Middle frontal gyrus (tissue), 1 donor: Measurements from ENCODE around the gene MLLT10.

Source experiments
- DNase-seq: peaks from one replicate; pipeline ENCODE4 v3.0.0-alpha.2; 2015; ENCODE audit warnings: low spot score; ENCODE audit errors: extremely low spot score

The MLLT10 gene

DNA sequence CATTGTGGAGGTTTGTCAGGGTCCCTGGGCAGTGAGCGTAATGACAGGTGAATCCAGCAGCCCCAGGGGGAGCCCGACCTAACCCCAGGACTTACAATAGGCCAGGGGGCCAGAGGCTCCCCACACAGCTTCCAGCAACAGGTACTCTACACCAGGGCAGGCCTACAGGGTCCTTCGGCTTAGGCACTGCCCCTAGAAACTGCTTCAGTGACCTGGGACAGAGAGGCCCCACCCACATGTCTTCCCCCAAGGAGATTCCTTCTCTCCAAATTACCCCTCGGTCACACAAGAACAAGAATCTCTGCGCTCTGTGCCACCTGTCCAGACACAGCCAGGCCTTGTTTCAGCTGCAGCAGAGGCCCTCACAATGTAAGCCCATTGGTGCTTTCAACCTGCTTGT is 32.9 kb upstream of the MLLT10 start:
- DNase-seq = no peak

DNA sequence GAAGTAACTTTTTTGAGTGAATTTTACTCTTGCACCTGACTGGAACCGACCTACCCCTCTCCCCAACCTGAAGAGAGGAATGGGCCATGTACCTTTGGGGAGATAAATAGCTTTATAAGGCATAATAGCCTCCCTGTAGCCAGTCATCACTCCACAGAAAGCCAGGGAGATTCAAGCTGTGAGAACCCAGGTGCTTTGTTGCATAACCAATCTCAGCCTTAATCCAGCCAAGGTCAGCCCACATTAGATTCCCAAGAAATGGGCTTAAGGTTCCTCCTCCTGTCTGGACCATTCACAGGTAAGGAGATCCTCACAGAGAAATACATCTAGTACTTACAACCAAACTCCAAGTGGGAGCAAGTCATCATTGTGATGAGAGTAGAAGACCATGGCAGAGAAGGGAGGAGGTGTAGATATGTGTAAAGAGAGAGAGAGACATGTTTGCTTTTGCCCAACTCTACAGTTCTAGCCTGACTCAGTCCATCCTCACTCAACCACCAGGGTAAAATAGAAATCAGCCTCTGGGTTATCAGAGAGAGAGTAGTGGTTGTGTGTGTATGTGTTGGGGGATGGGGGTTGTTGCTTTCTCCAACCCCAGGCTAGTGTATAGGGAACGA is 32.2 kb upstream of the MLLT10 start:
- no peak for DNase-seq

DNA sequence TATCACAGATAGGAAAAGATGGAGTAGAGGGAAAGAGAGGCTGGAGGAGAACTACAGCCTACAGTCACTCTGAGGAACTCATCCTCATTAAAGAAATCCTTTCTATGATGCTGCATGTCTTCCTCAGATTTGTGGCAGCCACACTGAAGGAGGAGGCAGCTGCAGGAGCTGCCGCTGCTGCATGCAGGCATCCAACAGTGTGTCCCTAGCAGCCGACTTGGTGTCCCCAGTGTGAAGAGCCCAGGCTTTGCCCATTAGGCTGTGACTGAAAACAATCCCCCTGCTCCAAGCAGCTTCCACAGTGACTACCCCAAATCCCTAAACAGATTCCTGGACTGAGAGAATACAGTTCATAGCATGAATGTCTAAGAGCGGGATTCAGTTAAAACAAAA is 31.7 kb upstream of the MLLT10 start:
- no peak for DNase-seq

DNA sequence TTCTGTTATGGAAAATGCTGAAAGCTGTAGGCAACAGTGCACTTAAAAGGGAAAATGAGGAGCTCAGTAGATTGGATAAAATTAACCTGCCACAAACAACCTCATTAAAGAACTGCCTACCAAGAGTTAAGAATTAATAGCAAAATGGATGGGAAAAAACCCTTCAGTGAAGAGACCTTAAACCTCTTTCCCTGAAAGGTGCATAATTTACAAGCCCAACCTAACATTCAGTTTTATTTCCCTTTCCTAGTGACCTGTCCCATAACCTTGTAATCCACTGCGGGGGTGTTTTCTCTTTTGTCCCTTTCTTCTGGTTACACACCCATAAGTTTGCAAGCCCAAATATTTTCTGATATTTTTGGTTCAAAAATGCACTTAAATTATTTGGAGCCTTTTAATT is 30.5 kb upstream of the MLLT10 start:
- DNase-seq = no peak

DNA sequence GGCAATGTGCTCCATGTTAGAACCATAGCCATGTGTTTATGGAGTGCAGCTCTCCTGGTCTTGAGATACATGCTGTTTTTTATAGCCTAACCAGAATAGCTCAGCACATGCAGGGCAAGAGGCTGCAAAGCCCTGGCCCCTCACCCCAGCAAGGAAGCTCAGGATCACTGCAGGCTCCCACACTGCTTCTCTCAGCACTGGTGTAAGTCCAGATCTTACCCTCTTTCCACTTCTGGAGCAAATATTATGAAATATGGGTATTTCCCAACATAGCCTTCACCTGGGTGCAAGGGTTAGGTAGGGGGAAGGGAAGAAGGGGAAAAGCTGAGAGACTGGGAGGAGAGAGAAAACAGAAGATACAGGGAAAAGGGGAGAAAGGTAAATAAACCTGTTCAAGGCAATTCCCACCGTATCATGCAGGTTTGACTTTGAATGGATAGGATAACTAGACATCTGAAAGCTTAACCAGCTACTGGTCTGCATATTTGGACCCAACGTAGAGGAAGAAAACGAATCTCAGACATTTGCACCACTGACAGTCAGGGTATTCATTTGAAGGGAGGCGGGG is 28.2 kb upstream of the MLLT10 start:
- DNase-seq = no peak

DNA sequence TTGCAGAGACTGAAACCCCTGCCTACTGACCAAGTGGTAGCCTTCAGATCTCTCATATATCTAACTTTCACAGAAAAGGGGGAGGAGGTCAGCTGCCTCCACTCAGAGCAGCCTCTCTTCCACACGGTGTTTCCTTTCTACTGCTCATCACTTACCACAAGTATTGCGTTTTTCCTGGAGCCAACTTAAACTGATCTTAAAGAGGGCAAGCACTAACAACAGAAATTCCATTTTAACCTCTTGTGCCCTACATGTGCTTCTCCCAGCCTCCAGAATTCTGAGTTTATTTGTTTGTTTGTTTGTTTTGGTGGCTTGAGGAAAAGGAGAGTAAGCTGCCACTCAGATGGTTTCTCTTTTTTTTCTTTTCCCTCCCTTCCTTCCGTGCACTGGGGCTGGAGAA is 27.7 kb upstream of the MLLT10 start:
- DNase-seq = no peak

DNA sequence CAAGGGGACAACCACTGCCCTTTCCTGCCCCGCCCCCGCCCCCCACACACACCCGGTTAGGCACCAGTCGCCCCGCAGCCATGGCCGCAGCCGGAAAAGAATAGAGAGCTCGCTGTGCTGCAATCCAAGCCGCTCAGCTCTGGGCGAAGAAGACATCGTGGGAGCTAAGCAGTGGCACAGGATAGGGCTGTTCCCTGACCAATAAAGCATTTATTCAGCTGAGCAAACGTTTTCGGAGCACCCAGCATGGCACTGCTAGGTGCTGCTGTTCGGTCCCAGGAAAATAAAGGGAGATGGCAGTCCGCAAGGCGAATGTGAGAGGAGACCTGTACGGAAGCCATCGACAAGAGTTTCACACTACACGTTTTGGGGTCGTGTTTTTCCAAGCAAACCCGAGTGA is 26.9 kb upstream of the MLLT10 start:
- no peak for DNase-seq

DNA sequence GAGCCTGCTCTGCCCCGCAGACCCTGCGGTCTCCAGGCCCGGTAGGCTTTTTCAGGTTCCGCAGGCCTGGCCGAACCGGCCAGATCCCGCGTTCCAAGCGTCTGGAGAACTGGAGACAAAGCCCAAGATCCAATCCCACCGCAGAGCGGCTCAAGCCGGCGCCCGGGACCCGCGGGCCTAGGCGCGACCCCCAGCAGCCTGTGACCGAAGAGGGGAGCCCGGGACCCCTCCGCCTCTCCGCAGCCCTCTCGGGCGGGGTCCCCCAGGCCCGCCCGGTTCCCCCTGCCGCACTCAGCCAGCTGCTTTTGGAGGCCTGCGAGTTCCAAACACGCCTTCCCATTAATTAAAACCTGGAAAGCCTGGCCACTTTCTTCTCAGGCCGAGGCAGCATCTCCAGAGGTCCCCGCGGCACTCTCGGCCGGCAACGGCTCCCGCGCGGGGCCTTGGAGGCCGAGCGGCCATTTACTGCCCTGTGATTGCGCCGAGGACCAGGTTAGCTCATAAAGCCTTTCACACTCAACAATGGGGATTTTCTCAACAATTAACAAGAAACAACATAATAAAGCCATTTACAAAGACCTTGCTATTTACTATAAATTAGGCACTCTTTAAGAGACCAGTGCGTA is 25.2 kb upstream of the MLLT10 start:
- no peak for DNase-seq

DNA sequence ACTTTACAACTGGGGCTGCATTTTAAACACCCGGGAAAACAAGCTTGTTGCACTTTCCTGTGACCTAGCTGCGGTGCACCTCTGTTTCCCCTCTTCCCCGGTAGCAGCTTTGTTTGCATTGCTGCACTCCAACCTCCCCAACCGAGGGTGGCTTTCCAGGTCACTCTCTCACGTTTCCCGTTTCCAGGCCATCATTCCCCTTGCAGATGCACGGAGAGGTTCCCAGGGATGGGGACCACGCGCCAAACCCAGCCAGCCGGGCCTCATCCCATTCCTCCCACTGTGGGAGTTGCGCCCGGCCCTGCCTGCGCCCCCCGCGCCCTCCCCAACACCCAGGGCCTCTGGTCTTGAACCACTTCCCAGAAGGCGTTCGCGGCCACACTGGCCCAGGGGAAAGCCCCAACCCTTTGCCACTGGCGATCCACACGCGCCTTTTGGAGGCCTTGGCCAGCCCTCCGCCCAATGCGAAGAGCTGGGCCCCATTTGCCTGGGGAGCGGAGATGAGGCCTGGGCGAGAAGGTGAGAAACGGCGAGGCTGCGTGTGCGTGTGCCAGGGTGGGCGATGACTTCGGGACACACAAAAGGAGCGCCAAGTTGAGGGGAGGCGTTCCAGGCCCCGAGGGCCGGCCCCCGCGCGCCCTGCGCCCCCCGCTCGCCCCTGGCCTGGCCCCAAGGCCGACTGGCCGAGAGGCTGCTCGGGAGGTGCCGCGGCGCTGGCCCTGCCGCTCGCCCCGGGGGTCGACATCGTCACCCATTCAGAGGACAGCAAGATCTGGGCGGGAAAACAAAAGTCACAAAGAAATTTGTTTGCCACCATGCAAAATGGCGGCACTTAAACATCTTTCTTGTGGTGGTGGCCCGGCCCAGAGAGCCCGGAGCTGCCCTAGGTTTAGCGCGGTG is 24.4 kb upstream of the MLLT10 start:
- no peak for DNase-seq

DNA sequence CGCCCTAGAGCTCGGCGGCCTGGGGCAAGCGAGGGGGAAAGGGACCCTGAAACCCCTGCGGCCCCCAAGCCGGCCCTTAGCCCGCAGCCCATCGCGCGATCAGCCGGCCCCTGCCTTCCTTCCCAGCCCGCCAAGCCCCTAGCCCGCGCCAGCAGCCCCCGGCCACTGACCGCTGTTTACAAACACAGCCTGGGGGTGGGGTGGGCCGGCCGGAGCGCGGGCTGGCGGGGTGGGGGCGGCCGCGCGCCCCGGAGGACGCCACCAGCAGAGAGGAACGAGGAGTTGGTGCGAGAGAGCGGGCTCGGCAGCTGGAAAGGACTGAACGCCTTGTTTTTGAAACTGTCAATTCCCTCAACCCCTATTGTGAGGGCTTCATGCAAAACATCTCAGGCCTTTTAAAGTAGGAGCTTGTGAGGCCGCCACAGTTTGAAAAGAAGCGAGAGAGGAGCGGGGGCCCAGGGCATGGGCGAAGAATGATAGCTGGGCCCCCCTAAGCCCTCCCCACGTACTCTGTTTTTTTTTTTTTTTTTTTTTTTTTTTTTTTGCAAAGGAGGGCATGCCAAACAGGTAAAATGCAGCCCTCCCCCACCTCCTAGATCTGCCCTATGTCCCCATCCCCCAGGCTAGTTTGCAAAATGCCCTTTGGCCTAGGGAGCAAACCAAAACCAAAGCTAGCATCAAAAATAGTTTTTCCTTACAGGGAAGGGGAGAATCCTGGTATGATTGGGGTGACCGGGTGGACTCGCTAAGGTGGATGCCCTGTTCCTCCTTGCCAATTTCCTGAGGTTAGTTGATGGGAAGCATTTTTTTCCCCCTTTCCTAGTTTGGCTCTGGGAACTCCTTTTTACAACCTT is 23.6 kb upstream of the MLLT10 start:
- no peak for DNase-seq

DNA sequence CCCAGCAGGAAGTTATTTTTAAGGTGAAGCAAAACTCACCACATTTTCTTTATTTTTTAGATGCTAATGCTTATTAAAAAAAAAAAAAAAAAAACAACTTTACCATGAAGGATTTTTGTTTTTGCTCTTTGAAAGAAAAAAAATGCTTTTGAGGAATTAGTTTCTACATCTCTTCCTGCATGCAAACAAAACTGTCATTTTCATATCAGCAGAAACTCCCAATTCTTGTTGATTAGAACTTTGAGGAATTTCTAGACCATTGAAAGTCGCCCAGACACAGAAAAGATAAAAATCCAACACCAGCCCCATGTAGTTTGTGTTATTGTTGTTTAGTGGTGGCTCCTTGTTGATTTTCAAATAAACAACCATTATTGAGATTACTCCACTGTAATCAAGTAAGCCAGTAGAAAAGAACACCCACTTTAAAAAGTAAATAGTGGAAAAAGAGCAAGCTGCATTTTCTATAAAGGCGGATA is 22.9 kb upstream of the MLLT10 start:
- DNase-seq = no peak

DNA sequence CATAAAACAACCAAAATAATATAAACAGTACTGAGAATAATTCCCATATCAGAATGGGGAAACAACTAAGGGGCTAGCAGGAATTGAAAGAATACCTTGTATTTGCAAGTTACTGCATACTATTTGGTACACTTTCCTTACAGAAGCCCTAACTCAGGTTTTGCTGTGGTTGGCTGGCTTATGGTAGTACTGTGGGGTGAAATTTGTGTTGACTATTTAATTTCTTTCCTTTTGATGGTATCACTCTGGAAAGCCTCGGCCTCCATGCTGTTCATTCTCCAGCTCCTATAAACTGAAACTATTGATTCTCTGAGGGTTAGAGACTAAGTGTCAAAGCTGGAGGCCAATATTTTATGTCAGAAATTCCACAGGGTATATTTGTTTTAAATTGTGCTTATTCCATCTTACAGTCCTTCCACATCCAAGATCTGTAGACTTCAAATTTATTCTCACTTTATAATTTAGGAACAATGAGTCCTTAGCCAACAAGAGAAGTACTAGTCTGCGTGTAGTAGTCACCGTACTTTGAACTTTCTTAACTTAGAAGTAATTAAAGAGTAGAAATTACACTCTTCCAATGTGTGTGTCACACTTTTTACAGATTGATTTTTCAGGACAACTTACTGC is 22.0 kb upstream of the MLLT10 start:
- no peak for DNase-seq

DNA sequence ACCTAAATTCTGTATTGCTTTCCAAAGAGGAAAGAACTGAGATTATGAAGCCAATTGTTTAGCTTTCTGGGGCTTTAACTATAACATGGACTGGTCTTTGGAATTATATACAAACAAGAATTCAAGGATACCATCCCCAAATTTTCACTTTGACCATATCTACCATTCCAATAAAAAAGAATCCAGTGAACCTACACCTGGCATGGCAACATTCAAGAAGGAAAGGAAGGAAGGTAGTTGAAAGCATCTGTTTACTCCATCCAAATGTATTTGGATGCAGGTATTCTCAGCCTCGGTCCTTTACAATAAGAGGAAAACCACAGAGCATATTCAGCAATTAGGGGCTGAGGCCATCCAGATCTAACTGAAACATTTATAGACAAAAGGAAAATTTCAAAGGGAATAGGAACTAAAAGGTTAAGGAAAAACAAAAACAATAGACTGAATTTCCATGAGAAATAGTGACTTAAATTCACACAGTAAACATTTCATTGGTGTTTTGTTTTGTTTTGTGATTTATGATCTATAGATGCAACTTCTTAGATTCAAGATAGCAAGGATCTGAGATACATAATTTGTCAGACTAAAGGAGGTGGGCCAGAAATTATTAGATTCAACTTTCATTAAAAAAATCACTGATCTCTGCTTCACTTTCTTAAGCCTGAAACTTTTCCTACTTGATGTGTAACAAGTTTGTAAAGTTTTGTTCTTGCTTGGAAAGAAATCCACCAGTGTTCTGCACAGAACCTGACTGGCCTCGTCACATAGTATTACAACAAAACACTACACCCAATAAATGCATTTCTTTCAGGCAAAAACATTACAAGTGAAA is 21.2 kb upstream of the MLLT10 start:
- DNase-seq = no peak

DNA sequence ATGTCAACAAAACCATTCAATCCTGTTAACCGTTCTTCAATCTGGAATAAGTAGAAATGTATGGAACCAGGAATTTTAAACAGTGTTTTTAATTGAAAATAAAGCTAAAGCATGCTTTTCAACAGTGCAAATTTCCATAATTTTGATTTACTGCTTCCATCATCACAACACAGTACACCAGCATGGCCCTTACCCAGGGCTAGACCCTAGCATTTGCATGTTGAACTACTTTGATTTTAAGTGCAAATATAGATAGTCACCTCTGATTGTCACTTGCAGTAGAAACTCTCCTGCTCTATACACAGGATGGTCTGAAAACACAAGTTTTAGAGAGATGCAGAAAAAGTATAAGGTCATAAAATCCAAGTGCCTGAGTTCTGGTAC is 20.6 kb upstream of the MLLT10 start:
- DNase-seq = no peak

DNA sequence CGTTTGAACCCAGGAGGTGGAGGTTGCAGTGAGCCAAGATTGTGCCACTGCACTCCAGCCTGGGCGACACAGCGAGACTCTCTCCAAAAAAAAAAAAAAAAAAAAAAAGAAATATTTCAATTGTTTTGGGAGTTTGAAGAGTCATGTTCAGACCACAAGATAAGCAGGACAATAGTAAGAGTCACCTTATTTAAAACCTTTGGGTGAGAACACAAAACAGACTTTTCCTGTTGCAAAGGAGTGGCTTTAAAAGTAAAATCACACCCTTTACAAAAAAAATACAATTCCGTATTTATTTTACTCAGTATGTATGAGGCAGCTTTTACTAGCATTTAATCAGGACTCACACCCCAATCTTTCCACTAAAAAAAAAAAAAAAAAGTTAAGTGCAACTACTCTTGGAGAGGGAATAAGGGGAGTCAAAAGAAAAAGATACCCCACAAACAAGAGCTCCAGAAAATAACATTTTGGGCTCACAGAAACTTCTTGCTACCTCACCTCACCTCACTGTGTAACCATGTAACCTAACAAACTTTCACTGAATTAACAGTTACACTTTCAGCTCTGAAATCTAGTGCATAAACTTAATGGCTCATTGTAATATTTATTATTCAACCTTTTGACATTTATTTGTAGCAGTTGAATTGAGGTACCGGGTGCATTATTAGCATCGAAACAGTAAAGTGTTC is 19.8 kb upstream of the MLLT10 start:
- no peak for DNase-seq

DNA sequence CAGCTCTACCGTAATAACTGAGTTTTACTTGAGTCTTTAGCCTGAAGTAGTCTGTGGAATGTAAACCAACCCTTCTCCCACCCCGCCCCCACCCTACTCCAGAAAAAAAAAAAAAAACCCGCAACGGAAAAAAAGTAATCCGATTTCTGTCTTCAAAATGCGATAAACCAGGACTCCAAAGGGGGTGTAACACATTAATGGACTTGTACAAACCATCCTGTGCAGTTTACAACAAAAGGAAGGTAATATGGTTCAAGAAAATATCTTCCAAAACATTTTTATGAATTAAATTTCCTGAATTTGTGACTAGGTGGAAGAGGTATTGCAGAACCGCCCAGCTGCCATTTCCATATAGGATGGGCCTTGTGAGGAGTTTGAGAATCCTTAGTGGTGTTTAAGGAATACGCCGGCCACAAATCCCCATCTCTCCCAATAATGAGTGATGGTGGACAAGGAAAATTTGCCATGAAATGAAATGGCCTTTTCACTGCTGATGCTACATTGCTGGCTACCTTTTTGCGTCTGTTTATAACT is 19.1 kb upstream of the MLLT10 start:
- DNase-seq = no peak

DNA sequence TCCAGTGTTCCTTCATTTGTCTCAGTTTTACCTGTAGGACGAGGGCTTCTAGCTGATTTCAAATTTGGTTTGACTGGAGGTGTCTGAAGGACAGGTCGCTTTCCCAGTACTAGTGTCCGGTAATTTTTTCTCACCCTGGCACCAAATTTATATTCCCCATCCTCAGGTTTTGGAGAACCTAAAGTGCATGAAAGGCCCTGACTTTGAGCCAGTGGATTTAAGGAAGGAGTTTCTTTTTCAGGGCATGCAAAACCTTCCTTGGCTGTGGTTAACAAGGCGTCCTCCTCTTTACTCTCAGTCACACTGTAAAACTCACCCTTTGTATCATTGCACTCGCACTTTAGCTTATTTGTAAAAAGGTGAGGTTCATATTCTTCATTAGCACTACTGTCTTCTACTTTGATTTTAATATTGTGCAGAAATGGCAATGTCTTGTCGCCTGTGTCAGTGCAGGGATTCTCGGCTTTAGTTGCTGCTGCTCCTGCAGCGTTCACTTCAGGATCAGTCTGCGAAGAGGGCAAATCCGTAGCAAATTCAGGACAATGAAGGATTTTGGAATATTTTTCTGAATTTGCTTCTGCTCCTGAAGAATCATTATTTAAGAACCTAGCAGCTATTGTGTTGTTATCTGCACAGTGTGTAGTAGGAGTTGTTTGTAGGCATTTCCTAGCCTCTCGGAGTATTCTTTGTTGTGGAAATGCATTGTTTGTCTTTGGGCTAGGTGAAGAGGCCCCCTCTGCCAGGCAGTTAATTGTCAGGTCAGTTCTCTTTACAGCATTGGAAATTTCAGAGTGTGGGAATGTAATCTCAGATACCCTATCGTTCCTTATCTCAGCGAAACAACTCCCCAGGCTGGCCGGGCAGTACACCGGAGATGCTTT is 18.4 kb upstream of the MLLT10 start:
- DNase-seq = no peak
